ENCODE results near the gene PERM1.

DNA sequence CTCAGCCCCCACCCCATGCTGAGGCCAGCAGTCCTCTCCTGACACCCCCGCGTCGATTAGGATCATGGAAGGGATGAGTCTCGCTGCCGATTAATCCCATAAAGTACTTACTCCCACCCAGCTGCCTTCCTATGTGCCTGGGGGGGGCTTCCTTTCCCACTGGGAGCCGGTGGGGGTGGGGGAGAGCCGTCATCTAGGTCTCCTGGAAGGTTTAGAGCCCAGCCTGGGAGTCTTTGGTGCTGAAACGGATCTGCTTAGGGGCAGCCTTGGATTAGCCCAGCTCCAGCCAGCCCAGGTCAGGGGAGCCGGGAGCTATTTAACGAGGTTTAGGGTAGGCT is 48.3 kb downstream of the PERM1 start:
- TF ChIP-seq EZH2phosphoT487 (conservative IDR thresholded peaks at IDR 0.05; ENCODE audit: low read length), result no peak
- no peak for TF ChIP-seq CTCF (IDR thresholded peaks at IDR 0.05; ENCODE audit: insufficient read depth, low read length, poor library complexity, severe bottlenecking)

All from SU-DHL-6 (cell line).